ENCODE measurements around the gene PDE6B. TPM values are rescaled to one million over a fixed set of nuclear protein-coding genes. Genes with fewer than 3 reads are reported as not detected.

PDE6B gene
- total RNA-seq, 2 experiments from 2014 or later: 11.4 to 12.4 TPM

DNA sequence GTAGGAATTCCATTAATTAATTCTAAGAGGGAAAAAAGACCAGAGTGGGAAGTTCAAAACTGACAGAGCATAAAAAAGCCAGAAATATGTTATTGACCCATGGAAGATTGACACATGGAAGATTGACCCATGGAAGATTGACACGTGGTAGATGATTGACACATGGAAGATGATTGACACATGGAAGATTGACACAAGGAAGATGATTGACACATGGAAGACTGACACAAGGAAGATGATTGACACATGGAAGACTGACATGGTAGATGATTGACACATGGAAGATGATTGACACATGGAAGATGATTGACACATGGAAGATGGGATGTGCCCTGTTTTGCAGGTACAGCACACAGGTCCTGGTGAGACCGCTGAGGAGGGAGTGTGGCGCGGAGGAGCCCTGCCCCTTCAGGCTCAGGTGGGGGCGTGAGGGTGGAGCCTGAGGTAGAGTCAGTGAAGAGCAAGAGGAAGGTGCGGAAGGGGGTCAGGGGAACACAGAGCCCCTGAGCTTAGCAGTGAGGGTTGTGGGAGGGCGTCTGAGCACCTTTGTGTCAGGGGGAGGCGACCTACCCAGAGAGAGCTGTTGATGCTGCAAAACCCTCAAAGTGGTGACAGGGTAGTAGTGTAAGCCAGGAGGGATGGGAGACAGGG lies 15.8 kb upstream of the PDE6B start:
- no peak overlapping the region for H3K27ac ChIP-seq (ENCODE audit: low read depth in 1 of 2, low read length in 2 of 2)
- no peaks in the 10 kb centered on the region for H3K36me3 Mint-ChIP-seq (ENCODE audit: low read depth)
- H3K4me1 ChIP-seq (ENCODE audit: insufficient read depth, low read length): no peaks in the 10 kb centered on the region
- no peaks in the 10 kb centered on the region for H3K9me3 Mint-ChIP-seq
- ATAC-seq (ENCODE audit: poor library complexity): no peak
- no peak overlapping the region for H3K27ac Mint-ChIP-seq
- peaks cover 0 to 5% of the 10 kb centered on the region in 2 experiments for H3K27me3 ChIP-seq (ENCODE audit: control insufficient read depth in 1 of 2, insufficient read depth in 2 of 2, low read length in 2 of 2)
- no peaks in the 10 kb centered on the region for H3K36me3 ChIP-seq (ENCODE audit: insufficient read depth, low read length)
- ChIA-PET CTCF (no interaction called here), POLR2A (no interaction called here)
- no peak overlapping the region for H3K4me3 Mint-ChIP-seq
- H3K4me3 ChIP-seq (ENCODE audit: low read length): no peak overlapping the region
- TF ChIP-seq CTCF (IDR thresholded peaks at IDR 0.05): no peak
- H3K27me3 Mint-ChIP-seq: peaks cover 22% of the 10 kb centered on the region
- DNase-seq: no peak
- peaks cover 0 to 16% of the 10 kb centered on the region in 2 experiments for H3K9me3 ChIP-seq (ENCODE audit: control insufficient read depth in 1 of 2, insufficient read depth in 1 of 2, low read length in 2 of 2)
- intact Hi-C loops (cut with DNase I, micrococcal nuclease): no loop called here
- H3K4me1 Mint-ChIP-seq (ENCODE audit: low read depth): no peaks in the 10 kb centered on the region

- peaks cover 0 to 16% of the 10 kb centered on the region in 2 experiments for H3K9me3 ChIP-seq (ENCODE audit: control insufficient read depth in 1 of 2, insufficient read depth in 1 of 2, low read length in 2 of 2)
- H3K4me1 ChIP-seq (ENCODE audit: insufficient read depth, low read length): no peaks in the 10 kb centered on the region
- no peak overlapping the region for H3K4me3 ChIP-seq (ENCODE audit: low read length)
- H3K27ac ChIP-seq (ENCODE audit: low read depth in 1 of 2, low read length in 2 of 2): no peak overlapping the region
- intact Hi-C loops (cut with DNase I, micrococcal nuclease): no loop called here
- H3K4me1 Mint-ChIP-seq (ENCODE audit: low read depth): no peaks in the 10 kb centered on the region
- no peaks in the 10 kb centered on the region for H3K36me3 Mint-ChIP-seq (ENCODE audit: low read depth)
- peak in 1 of 14 experiments; percentile 16 for DNase-seq
- H3K27me3 ChIP-seq (ENCODE audit: control insufficient read depth in 1 of 2, insufficient read depth in 2 of 2, low read length in 2 of 2): peaks cover 0 to 5% of the 10 kb centered on the region in 2 experiments
- TF ChIP-seq CTCF (IDR thresholded peaks at IDR 0.05): no peak
- H3K27me3 Mint-ChIP-seq: peaks cover 19% of the 10 kb centered on the region
- ChIA-PET POLR2A (no interaction called here), CTCF (no interaction called here)
- no peaks in the 10 kb centered on the region for H3K36me3 ChIP-seq (ENCODE audit: insufficient read depth, low read length)
- H3K27ac Mint-ChIP-seq: no peak overlapping the region
- ATAC-seq (ENCODE audit: poor library complexity): no peak
- no peak overlapping the region for H3K4me3 Mint-ChIP-seq
- H3K9me3 Mint-ChIP-seq: no peaks in the 10 kb centered on the region
Observed at GRCh38 chr4:610411-611261, 14.7 kb upstream of the PDE6B start.

GRCh38 chr4:612052-612748 lies 13.2 kb upstream of the PDE6B start:
- no peaks in the 10 kb centered on the region for H3K36me3 ChIP-seq (ENCODE audit: insufficient read depth, low read length)
- peak in 1 of 14 experiments; percentile 14 for DNase-seq
- no peaks in the 10 kb centered on the region for H3K4me1 Mint-ChIP-seq (ENCODE audit: low read depth)
- no peaks in the 10 kb centered on the region for H3K9me3 Mint-ChIP-seq
- CTCF ChIA-PET: no interaction called here
- H3K4me3 Mint-ChIP-seq: no peak overlapping the region
- peaks cover 0 to 21% of the 10 kb centered on the region in 2 experiments for H3K9me3 ChIP-seq (ENCODE audit: control insufficient read depth in 1 of 2, insufficient read depth in 1 of 2, low read length in 2 of 2)
- peaks cover 0 to 5% of the 10 kb centered on the region in 2 experiments for H3K27me3 ChIP-seq (ENCODE audit: control insufficient read depth in 1 of 2, insufficient read depth in 2 of 2, low read length in 2 of 2)
- ATAC-seq (ENCODE audit: poor library complexity): no peak
- H3K36me3 Mint-ChIP-seq (ENCODE audit: low read depth): no peaks in the 10 kb centered on the region
- intact Hi-C loops (cut with DNase I, micrococcal nuclease): no loop called here
- no peaks in the 10 kb centered on the region for H3K4me1 ChIP-seq (ENCODE audit: insufficient read depth, low read length)
- POLR2A ChIA-PET: no interaction called here
- peaks cover 17% of the 10 kb centered on the region for H3K27me3 Mint-ChIP-seq
- H3K4me3 ChIP-seq (ENCODE audit: low read length): no peak overlapping the region
- no peak for TF ChIP-seq CTCF (IDR thresholded peaks at IDR 0.05)
- H3K27ac Mint-ChIP-seq: no peak overlapping the region
- H3K27ac ChIP-seq (ENCODE audit: low read depth in 1 of 2, low read length in 2 of 2): no peak overlapping the region

All from CD4-positive, alpha-beta T cell (primary cell).